ENCODE data around the gene COBL. TPM values are rescaled to one million over a fixed set of nuclear protein-coding genes. Genes with fewer than 3 reads are reported as not detected.
A peak's percentile ranks its signal among the peaks of the same experiment; 100 is the strongest.

Gene COBL
- total RNA-seq, 1 experiment from 2014 or later: 52.3 TPM

DNA sequence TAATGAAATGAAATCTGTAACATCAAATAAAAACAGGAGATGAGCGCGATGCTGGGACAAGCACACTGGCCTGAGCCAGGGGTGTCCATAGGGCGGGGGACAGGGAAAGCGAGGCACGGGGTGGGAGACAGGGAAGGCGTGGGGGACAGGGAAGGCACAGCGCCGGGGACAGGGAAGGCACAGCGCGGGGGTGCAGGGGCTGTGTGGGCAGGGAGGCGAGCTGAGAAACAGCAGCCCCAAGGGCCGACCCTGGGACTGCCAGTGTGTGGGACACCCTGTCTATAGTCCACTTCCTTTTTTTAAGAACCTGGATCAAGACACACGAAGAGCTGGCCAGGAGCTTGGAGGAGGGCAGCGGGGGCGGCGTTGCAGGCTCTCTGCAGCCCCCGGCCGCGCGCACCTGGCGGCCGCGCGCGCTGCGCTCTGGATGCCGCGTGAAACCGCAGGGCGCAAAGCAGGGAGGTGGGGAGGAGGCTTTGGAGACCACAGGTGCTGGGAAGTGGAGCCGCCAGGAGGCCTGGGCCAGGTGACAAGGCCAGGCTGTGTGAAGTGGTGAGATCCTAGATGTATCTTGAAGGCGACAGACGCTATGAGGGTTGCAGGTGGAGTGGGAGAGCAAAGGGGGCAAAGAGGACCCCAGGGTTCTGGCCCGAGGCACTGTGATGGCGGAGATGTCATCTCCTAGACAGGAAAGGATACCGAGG is 157.7 kb downstream of the COBL start:
- peak overlapping the region; percentile 9 to 75 (median 57); a peak in 5 of 7 replicates for H3K27ac Mint-ChIP-seq
- H4K5ac ChIP-seq (ENCODE audit: insufficient read length, low read depth, low read length): no peak overlapping the region

More for the DNA sequence above, 157.7 kb downstream of the COBL start:
- no peak overlapping the region for H3K14ac ChIP-seq (ENCODE audit: insufficient read depth, low read length)
- H3K4me3 Mint-ChIP-seq: no peak overlapping the region
- H3K4me1 Mint-ChIP-seq: peaks cover 23 to 25% of the 10 kb centered on the region in 2 experiments
- H3K79me2 ChIP-seq (ENCODE audit: insufficient read depth, low read length): no peaks in the 10 kb centered on the region
- H3K23ac ChIP-seq (ENCODE audit: insufficient read length, low read depth, low read length): no peak overlapping the region
- H2BK12ac ChIP-seq (ENCODE audit: insufficient read length, low read depth, low read length): no peak overlapping the region
- no peak overlapping the region for H3K4me2 ChIP-seq (ENCODE audit: insufficient read depth, insufficient read length, low read length)
- no peak overlapping the region for H4K91ac ChIP-seq (ENCODE audit: insufficient read length, low read depth, low read length)
- H2BK15ac ChIP-seq (ENCODE audit: low read depth, low read length): no peak overlapping the region
- H3K36me3 Mint-ChIP-seq (ENCODE audit: insufficient read depth in 1 of 3, low read depth in 3 of 3): no peaks in the 10 kb centered on the region; a peak in 1 of 7 replicates
- no peak overlapping the region for H3K18ac ChIP-seq (ENCODE audit: insufficient read length, low read depth, low read length)
- no CpG with 5 or more reads among the region's 36 CpGs for WGBS (ENCODE audit: extremely low coverage, insufficient read length, low lambda C conversion rate)
- H3K27me3 Mint-ChIP-seq (ENCODE audit: low read depth): no peaks in the 10 kb centered on the region
- H4K8ac ChIP-seq (replicated peaks; ENCODE audit: insufficient read length, low read depth, low read length): no peak overlapping the region
- no peak overlapping the region for H3K56ac ChIP-seq (ENCODE audit: insufficient read length, low read depth, low read length)
- H3K23me2 ChIP-seq (ENCODE audit: insufficient read length, low read depth, low read length, poor library complexity, severe bottlenecking): no peaks in the 10 kb centered on the region
- H3K9me3 Mint-ChIP-seq: no peaks in the 10 kb centered on the region
- H3K9ac ChIP-seq (ENCODE audit: extremely low read depth, insufficient read length, low read length): no peak overlapping the region
- no peak overlapping the region for H2BK120ac ChIP-seq (ENCODE audit: low read depth, low read length, poor library complexity, severe bottlenecking)
- H4K20me1 ChIP-seq (ENCODE audit: control insufficient read depth, insufficient read depth, insufficient read length): no peaks in the 10 kb centered on the region
- H3K9me3 ChIP-seq (ENCODE audit: control insufficient read depth, low read depth, low read length): no peaks in the 10 kb centered on the region
- no peaks in the 10 kb centered on the region for H3K27me3 ChIP-seq (ENCODE audit: insufficient read depth, low read length)
- H2AK5ac ChIP-seq (ENCODE audit: insufficient read length, low read length): no peak overlapping the region
- H2AFZ ChIP-seq (ENCODE audit: low read length): no peak overlapping the region
- H3K79me1 ChIP-seq (ENCODE audit: insufficient read depth, low read depth, low read length, poor library complexity, severe bottlenecking): no peaks in the 10 kb centered on the region
- TF ChIP-seq, protein P1, sequence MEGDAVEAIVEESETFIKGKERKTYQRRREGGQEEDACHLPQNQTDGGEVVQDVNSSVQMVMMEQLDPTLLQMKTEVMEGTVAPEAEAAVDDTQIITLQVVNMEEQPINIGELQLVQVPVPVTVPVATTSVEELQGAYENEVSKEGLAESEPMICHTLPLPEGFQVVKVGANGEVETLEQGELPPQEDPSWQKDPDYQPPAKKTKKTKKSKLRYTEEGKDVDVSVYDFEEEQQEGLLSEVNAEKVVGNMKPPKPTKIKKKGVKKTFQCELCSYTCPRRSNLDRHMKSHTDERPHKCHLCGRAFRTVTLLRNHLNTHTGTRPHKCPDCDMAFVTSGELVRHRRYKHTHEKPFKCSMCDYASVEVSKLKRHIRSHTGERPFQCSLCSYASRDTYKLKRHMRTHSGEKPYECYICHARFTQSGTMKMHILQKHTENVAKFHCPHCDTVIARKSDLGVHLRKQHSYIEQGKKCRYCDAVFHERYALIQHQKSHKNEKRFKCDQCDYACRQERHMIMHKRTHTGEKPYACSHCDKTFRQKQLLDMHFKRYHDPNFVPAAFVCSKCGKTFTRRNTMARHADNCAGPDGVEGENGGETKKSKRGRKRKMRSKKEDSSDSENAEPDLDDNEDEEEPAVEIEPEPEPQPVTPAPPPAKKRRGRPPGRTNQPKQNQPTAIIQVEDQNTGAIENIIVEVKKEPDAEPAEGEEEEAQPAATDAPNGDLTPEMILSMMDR (conservative IDR thresholded peaks at IDR 0.05): no peak
- peaks cover 3% of the 10 kb centered on the region for H3K4me1 ChIP-seq (ENCODE audit: insufficient read depth, low read length)
- H3K4ac ChIP-seq (ENCODE audit: low read depth, low read length): no peak overlapping the region
- no peak for DNase-seq
- no peak overlapping the region for H2BK20ac ChIP-seq (ENCODE audit: low read depth, low read length, poor library complexity, severe bottlenecking)
- H3K27ac ChIP-seq (ENCODE audit: insufficient read length, low read depth, low read length): no peak overlapping the region
- no peak overlapping the region for H3T11ph ChIP-seq (ENCODE audit: low read length)
- no peak overlapping the region for H2BK5ac ChIP-seq (ENCODE audit: insufficient read length, low read length)

Data from H9 (cell line).